ENCODE measurements around the gene CD81. TPM values are rescaled to one million over a fixed set of nuclear protein-coding genes. Genes with fewer than 3 reads are reported as not detected.

CD81 gene
- total and polyA plus RNA-seq, 5 experiments from 2014 or later, result 15.3 to 92.1 (median 62.0) TPM

DNA sequence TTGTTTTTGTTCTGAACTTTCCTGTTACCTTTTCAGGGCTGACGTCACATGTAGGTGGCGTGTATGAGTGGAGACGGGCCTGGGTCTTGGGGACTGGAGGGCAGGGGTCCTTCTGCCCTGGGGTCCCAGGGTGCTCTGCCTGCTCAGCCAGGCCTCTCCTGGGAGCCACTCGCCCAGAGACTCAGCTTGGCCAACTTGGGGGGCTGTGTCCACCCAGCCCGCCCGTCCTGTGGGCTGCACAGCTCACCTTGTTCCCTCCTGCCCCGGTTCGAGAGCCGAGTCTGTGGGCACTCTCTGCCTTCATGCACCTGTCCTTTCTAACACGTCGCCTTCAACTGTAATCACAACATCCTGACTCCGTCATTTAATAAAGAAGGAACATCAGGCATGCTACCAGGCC, 19.9 kb downstream of the CD81 start:
- H3K27ac Mint-ChIP-seq, result peak overlapping the region in 2 of 10 donors; percentile 43 to 63
- no peaks in the 10 kb centered on the region for H3K27me3 Mint-ChIP-seq
- POLR2A ChIA-PET, result interaction anchor here (1.4 kb wide), 1 partner anchor 94 kb away, joined by 3 read pairs; no protein-coding TSS in a partner anchor
- peaks cover 0 to 14% (median 0%) of the 10 kb centered on the region in 3 donors for H3K36me3 Mint-ChIP-seq
- H3K4me3 Mint-ChIP-seq, result no peak overlapping the region
- no peak for ATAC-seq
- H3K4me1 Mint-ChIP-seq, result peaks cover 5 to 29% (median 17%) of the 10 kb centered on the region in 4 donors
- no peak for DNase-seq
- H3K9me3 Mint-ChIP-seq, result no peaks in the 10 kb centered on the region

GRCh38 chr11:2398664-2399355, 21.7 kb downstream of the CD81 start:
- ATAC-seq, result no peak
- POLR2A ChIA-PET, result interaction anchor here (0.7 to 8.2 kb wide), 3 partner anchors 21 to 96 kb away, joined by 3 to 113 read pairs (median 17); partner anchors contain the start of genes C11orf21, CD81 and TSPAN32

DNA sequence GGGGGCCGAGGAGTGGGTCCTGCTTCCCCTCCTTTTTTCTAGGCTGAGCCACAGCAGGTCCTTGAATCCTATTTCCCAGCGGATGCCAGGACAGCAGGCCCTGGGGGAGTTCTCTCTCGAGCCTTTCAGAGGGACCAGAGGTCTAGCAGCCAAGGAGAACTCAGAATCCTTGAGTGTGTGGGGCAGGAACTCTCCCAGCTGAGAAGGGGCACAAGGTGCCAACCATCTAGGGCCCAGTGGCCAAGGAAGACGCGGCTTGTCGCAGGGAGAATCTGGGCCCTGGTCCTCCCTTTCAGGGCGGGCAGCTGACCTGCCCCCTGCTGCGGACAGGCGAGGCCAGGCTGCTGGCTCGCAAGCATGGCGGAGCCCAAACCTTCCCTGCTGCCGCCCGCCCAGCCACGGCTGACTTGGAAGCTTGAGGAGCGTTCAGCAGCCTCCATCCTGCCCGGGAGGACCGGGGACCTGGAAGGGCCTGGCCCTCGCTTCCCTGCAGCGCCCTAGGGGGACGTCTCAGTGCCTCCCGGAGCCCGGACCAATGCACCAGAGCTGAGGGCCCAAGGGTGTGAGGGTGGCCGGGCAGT, 22.5 kb downstream of the CD81 start:
- POLR2A ChIA-PET, result interaction anchor here (1.1 to 8.2 kb wide), 9 partner anchors 12 to 1090 kb away, joined by 4 to 113 read pairs (median 6); partner anchors contain the start of genes C11orf21, CD81, TOLLIP and TSPAN32
- DNase-seq, result peak in 2 of 10 donors; percentile 31 to 44

More at GRCh38 chr11:2398664-2399355, 21.7 kb downstream of the CD81 start:
- no peaks in the 10 kb centered on the region for H3K9me3 Mint-ChIP-seq
- H3K27ac Mint-ChIP-seq, result peak overlapping the region; percentile 91 to 98 (median 95)
- H3K4me1 Mint-ChIP-seq, result peaks cover 5 to 31% (median 20%) of the 10 kb centered on the region in 4 donors
- H3K36me3 Mint-ChIP-seq, result peaks cover 0 to 27% (median 0%) of the 10 kb centered on the region in 3 donors
- peak overlapping the region; percentile 77 to 97 (median 92) for H3K4me3 Mint-ChIP-seq
- no peaks in the 10 kb centered on the region for H3K27me3 Mint-ChIP-seq
- no peak for DNase-seq

GRCh38 chr11:2400069-2400761, 23.1 kb downstream of the CD81 start, which contains the start of gene TSSC4:
TSS of gene TSSC4 (plus strand) at chr11:2400750. CDS start at chr11:2402634, 1,884 bp downstream.
- peaks cover 5 to 25% (median 18%) of the 10 kb centered on the region in 4 donors for H3K4me1 Mint-ChIP-seq

More for the DNA sequence above, 22.5 kb downstream of the CD81 start:
- H3K4me1 Mint-ChIP-seq, result peaks cover 5 to 25% (median 20%) of the 10 kb centered on the region in 4 donors
- H3K9me3 Mint-ChIP-seq, result no peaks in the 10 kb centered on the region
- H3K36me3 Mint-ChIP-seq, result peaks cover 0 to 28% (median 0%) of the 10 kb centered on the region in 3 donors
- no peaks in the 10 kb centered on the region for H3K27me3 Mint-ChIP-seq
- H3K27ac Mint-ChIP-seq, result peak overlapping the region; percentile 91 to 98 (median 95)
- ATAC-seq, result peak; percentile 9 to 19
- H3K4me3 Mint-ChIP-seq, result peak overlapping the region; percentile 77 to 97 (median 92)

DNA sequence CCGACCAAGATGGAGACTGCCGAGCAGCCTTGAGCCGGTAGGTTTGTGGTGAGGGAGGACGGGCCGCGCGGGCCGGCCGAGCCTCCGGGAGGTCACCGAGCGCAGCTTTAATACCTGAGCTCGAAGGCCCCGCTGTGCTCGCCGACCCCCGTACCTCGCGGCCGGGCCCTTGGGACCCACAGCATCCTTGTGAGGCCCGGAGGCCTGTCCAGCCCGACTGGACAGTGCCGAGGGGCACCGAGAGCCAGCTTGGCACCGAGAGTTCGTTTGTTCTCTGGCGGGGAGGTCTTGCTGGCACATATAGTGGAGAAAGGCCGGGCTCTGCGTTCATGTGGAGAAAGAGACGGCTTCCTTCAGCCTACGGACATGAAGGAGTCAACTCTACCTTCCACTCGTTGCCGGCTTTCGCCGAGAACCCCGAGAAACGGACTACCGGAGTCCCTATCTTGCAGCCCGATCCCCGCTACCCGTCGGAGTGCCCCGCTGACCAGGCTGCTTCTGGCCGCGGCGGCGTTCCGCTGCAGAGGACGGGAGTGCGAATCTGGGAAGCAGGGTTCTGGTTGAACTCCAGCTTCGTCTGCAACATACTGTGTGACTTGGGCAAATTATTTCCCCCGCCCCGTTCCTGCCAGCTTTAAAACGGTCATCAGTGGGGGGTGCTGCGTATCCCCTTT, 23.8 kb downstream of the CD81 start:
- Mint-ChIP-seq H3K4me1 (peaks cover 5 to 25% (median 18%) of the 10 kb centered on the region in 4 donors), H3K27ac (peak overlapping the region; percentile 87 to 98 (median 95)), H3K36me3 (peaks cover 0 to 28% (median 0%) of the 10 kb centered on the region in 3 donors), H3K9me3 (no peaks in the 10 kb centered on the region), H3K4me3 (peak overlapping the region; percentile 85 to 97 (median 92)), H3K27me3 (no peaks in the 10 kb centered on the region)
- POLR2A ChIA-PET, result interaction anchor here (0.6 to 8.2 kb wide), 20 partner anchors 14 to 1091 kb away, joined by 3 to 113 read pairs (median 4); partner anchors contain the start of genes C11orf21, CD81, KCNQ1 and PHLDA2
- no peak for ATAC-seq
- DNase-seq, result no peak

More at GRCh38 chr11:2400069-2400761, 23.1 kb downstream of the CD81 start, which contains the start of gene TSSC4:
- POLR2A ChIA-PET, result interaction anchor here (0.6 to 8.2 kb wide), 20 partner anchors 13 to 1091 kb away, joined by 3 to 113 read pairs (median 4); partner anchors contain the start of genes C11orf21, CD81, KCNQ1 and PHLDA2
- DNase-seq (peak; percentile 99 to 100 (median 100)), ATAC-seq (peak; percentile 85 to 89)
- Mint-ChIP-seq H3K36me3 (peaks cover 0 to 28% (median 0%) of the 10 kb centered on the region in 3 donors), H3K27ac (peak within 1 kb of the TSS; percentile 91 to 98 (median 95)), H3K27me3 (no peaks in the 10 kb centered on the region), H3K4me3 (peak within 1 kb of the TSS; percentile 85 to 97 (median 92)), H3K9me3 (no peaks in the 10 kb centered on the region)

DNA sequence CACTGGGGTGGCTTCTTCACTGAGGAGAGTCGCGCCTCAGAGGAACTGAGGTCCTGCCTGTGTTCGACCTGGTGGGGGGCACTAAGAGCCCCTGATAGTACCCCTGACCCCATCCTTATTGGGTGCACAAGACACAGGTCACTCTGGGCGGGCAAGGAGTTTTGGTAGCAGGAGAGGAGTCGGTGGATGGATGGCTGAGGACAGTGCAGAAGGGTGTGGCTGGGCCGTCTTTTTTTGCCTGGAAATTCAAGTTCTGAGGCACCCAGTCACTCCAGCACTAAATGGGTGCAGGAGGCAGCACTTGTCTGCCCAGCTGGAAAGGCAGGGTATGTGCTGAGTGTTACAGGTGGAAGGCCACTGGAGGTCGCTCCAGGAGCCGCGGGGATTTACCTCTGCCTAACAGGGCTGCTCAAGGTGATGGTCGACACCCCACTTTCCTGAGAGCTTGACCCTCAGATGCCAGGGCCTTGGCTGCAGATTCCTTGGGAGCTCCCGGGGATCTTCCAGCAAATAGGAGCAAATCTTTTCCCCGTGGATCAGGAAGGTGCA, 24.4 kb downstream of the CD81 start:
- POLR2A ChIA-PET, result interaction anchor here (0.8 to 8.2 kb wide), 6 partner anchors 44 to 612 kb away, joined by 3 to 113 read pairs (median 7); partner anchors contain the start of genes C11orf21, KCNQ1 and TSPAN32
- ATAC-seq, result no peak
- Mint-ChIP-seq H3K36me3 (peaks cover 0 to 25% (median 0%) of the 10 kb centered on the region in 3 donors), H3K27me3 (no peaks in the 10 kb centered on the region), H3K4me3 (peak overlapping the region; percentile 85 to 97 (median 92)), H3K27ac (peak overlapping the region; percentile 37 to 98 (median 74)), H3K9me3 (no peaks in the 10 kb centered on the region), H3K4me1 (peaks cover 5 to 25% (median 18%) of the 10 kb centered on the region in 4 donors)
- DNase-seq, result no peak

GRCh38 chr11:2402106-2402505, 25.0 kb downstream of the CD81 start:
- POLR2A ChIA-PET, result interaction anchor here (8.2 kb wide), 1 partner anchor 100 kb away, joined by 113 read pairs; the partner anchor contains the start of genes C11orf21 and TSPAN32
- Mint-ChIP-seq H3K4me3 (peak overlapping the region; percentile 74 to 97 (median 91)), H3K27me3 (no peaks in the 10 kb centered on the region), H3K9me3 (no peaks in the 10 kb centered on the region), H3K4me1 (peaks cover 3 to 25% (median 18%) of the 10 kb centered on the region in 4 donors), H3K36me3 (peaks cover 0 to 21% (median 0%) of the 10 kb centered on the region in 3 donors), H3K27ac (peak overlapping the region in 2 of 10 donors; percentile 26 to 49)
- DNase-seq (no peak), ATAC-seq (no peak)

- no peak for ATAC-seq
- POLR2A ChIA-PET, result interaction anchor here (1.5 to 8.2 kb wide), 2 partner anchors 94 to 101 kb away, joined by 3 to 113 read pairs; partner anchors contain the start of genes C11orf21 and TSPAN32
Measured at GRCh38 chr11:2402890-2403645, 26.0 kb downstream of the CD81 start.

GRCh38 chr11:2404735-2405196, 27.7 kb downstream of the CD81 start:
- DNase-seq (no peak), ATAC-seq (no peak)
- H3K36me3 Mint-ChIP-seq, result peaks cover 0 to 15% (median 0%) of the 10 kb centered on the region in 3 donors
- no peaks in the 10 kb centered on the region for H3K9me3 Mint-ChIP-seq
- no peaks in the 10 kb centered on the region for H3K27me3 Mint-ChIP-seq
- POLR2A ChIA-PET, result interaction anchor here (8.2 kb wide), 1 partner anchor 102 kb away, joined by 113 read pairs; the partner anchor contains the start of genes C11orf21 and TSPAN32
- H3K4me1 Mint-ChIP-seq, result peaks cover 3 to 21% (median 11%) of the 10 kb centered on the region in 4 donors
- peak overlapping the region in 1 of 10 donors; percentile 32 for H3K27ac Mint-ChIP-seq
- H3K4me3 Mint-ChIP-seq, result no peak overlapping the region

More at GRCh38 chr11:2402890-2403645, 26.0 kb downstream of the CD81 start:
- Mint-ChIP-seq H3K4me1 (peaks cover 3 to 25% (median 18%) of the 10 kb centered on the region in 4 donors), H3K27ac (peak overlapping the region in 1 of 10 donors; percentile 56), H3K9me3 (no peaks in the 10 kb centered on the region), H3K36me3 (peaks cover 0 to 15% (median 0%) of the 10 kb centered on the region in 3 donors), H3K27me3 (no peaks in the 10 kb centered on the region), H3K4me3 (peak overlapping the region in 7 of 10 donors; percentile 11 to 94 (median 52))
- no peak for DNase-seq

- ATAC-seq (no peak), DNase-seq (no peak)
- Mint-ChIP-seq H3K4me1 (peaks cover 1 to 15% (median 5%) of the 10 kb centered on the region in 4 donors), H3K9me3 (no peaks in the 10 kb centered on the region), H3K27ac (peak overlapping the region in 3 of 10 donors; percentile 3 to 52 (median 50)), H3K27me3 (no peaks in the 10 kb centered on the region), H3K4me3 (peak overlapping the region in 1 of 10 donors; percentile 53), H3K36me3 (peaks cover 0 to 15% (median 0%) of the 10 kb centered on the region in 3 donors)
- POLR2A ChIA-PET, result interaction anchor here (8.2 kb wide), 1 partner anchor 104 kb away, joined by 113 read pairs; the partner anchor contains the start of genes C11orf21 and TSPAN32
Measured at GRCh38 chr11:2406451-2406850, 29.3 kb downstream of the CD81 start.
